H9 (cell line): ENCODE measurements around the gene KDM4C. TPM values are rescaled to one million over a fixed set of nuclear protein-coding genes. Genes with fewer than 3 reads are reported as not detected.
A peak's percentile ranks its signal among the peaks of the same experiment; 100 is the strongest.

Experiments used
- DNase-seq: peaks from one replicate; pipeline ENCODE4 v3.0.0-alpha.2; 2017
- H2AFZ ChIP-seq: one replicate; pipeline ENCODE4 v1.6.1; 2013; ENCODE audit warnings: mild to moderate bottlenecking, low read length, control low read depth, moderate library complexity
- H2AK5ac ChIP-seq: 2 replicates; pipeline ENCODE4 v1.6.1; 2013; ENCODE audit warnings: low read length, control low read depth, mixed read lengths; ENCODE audit not compliant: insufficient read length
- H2BK120ac ChIP-seq: one replicate; pipeline ENCODE4 v1.6.1; 2013; ENCODE audit warnings: low read depth, mild to moderate bottlenecking, low read length, control low read depth, inconsistent platforms; ENCODE audit not compliant: poor library complexity, severe bottlenecking
- H2BK12ac ChIP-seq: 2 replicates; pipeline ENCODE4 v1.6.1; 2013; ENCODE audit warnings: low read length, control low read depth, mixed read lengths, low read depth; ENCODE audit not compliant: insufficient read length
- H2BK15ac ChIP-seq: 2 replicates; pipeline ENCODE4 v1.6.1; 2013; ENCODE audit warnings: low read depth, low read length, control low read depth
- H2BK20ac ChIP-seq: one replicate; pipeline ENCODE4 v1.6.1; 2013; ENCODE audit warnings: low read depth, mild to moderate bottlenecking, low read length, control low read depth, inconsistent platforms; ENCODE audit not compliant: poor library complexity, severe bottlenecking
- H2BK5ac ChIP-seq: 2 replicates; pipeline ENCODE4 v1.6.1; 2013; ENCODE audit warnings: low read length, control low read depth, mixed read lengths; ENCODE audit not compliant: insufficient read length
- H3K14ac ChIP-seq: 2 replicates; pipeline ENCODE4 v1.6.1; 2013; ENCODE audit warnings: low read length, control low read depth; ENCODE audit not compliant: insufficient read depth
- H3K18ac ChIP-seq: 2 replicates; pipeline ENCODE4 v1.6.1; 2013; ENCODE audit warnings: low read depth, mild to moderate bottlenecking, mixed read lengths, low read length, control low read depth; ENCODE audit not compliant: insufficient read length
- H3K23ac ChIP-seq: 2 replicates; pipeline ENCODE4 v1.6.1; 2013; ENCODE audit warnings: low read length, control low read depth, mixed read lengths, low read depth; ENCODE audit not compliant: insufficient read length
- H3K23me2 ChIP-seq: 2 replicates; pipeline ENCODE4 v1.6.1; 2013; ENCODE audit warnings: low read depth, mild to moderate bottlenecking, mixed read lengths, low read length, control low read depth; ENCODE audit not compliant: insufficient read length, poor library complexity, severe bottlenecking
- H3K27ac ChIP-seq: 2 replicates; pipeline ENCODE4 v1.5.1; 2013; ENCODE audit warnings: low read length, control low read depth, mixed read lengths, low read depth; ENCODE audit not compliant: insufficient read length
- H3K27me3 ChIP-seq: 2 replicates; pipeline ENCODE4 v1.6.1; 2013; ENCODE audit warnings: low read length, control low read depth, inconsistent platforms; ENCODE audit not compliant: insufficient read depth
- H3K4ac ChIP-seq: 2 replicates; pipeline ENCODE4 v1.6.1; 2013; ENCODE audit warnings: low read depth, mild to moderate bottlenecking, control low read depth, inconsistent platforms, low read length, moderate library complexity
- H3K4me1 ChIP-seq: 2 replicates; pipeline ENCODE4 v1.6.1; 2013; ENCODE audit warnings: low read length, control low read depth, inconsistent platforms; ENCODE audit not compliant: insufficient read depth
- H3K4me2 ChIP-seq: 2 replicates; pipeline ENCODE4 v1.6.1; 2013; ENCODE audit warnings: low read length, control low read depth, mixed read lengths; ENCODE audit not compliant: insufficient read length, insufficient read depth
- H3K56ac ChIP-seq: 2 replicates; pipeline ENCODE4 v1.6.1; 2013; ENCODE audit warnings: low read depth, mild to moderate bottlenecking, mixed read lengths, low read length, control low read depth; ENCODE audit not compliant: insufficient read length
- H3K79me1 ChIP-seq: 2 replicates; pipeline ENCODE4 v1.6.1; 2013; ENCODE audit warnings: low read depth, mild to moderate bottlenecking, moderate library complexity, low read length, control low read depth, inconsistent platforms; ENCODE audit not compliant: insufficient read depth, poor library complexity, severe bottlenecking
- H3K79me2 ChIP-seq: 2 replicates; pipeline ENCODE4 v1.6.1; 2013; ENCODE audit warnings: low read length, control low read depth, inconsistent platforms; ENCODE audit not compliant: insufficient read depth
- H3K9ac ChIP-seq: 2 replicates; pipeline ENCODE4 v1.6.1; 2013; ENCODE audit warnings: low read length, control low read depth, mixed read lengths; ENCODE audit not compliant: insufficient read length; ENCODE audit errors: extremely low read depth
- H3K9me3 ChIP-seq: one replicate; pipeline ENCODE4 v1.6.1; 2013; ENCODE audit warnings: low read depth, low read length, inconsistent platforms; ENCODE audit not compliant: control insufficient read depth
- H3T11ph ChIP-seq: one replicate; pipeline ENCODE4 v1.6.1; 2013; ENCODE audit warnings: mild to moderate bottlenecking, low read length, control low read depth, inconsistent platforms
- H4K20me1 ChIP-seq: one replicate; pipeline ENCODE4 v1.6.1; 2013; ENCODE audit not compliant: control insufficient read depth, insufficient read length, insufficient read depth
- H4K5ac ChIP-seq: 2 replicates; pipeline ENCODE4 v1.6.1; 2013; ENCODE audit warnings: low read depth, mild to moderate bottlenecking, mixed read lengths, low read length, control low read depth; ENCODE audit not compliant: insufficient read length
- H4K8ac ChIP-seq: replicated peaks from 2 replicates; pipeline ENCODE4 v1.6.1; 2013; ENCODE audit warnings: low read length, control low read depth, mixed read lengths, low read depth; ENCODE audit not compliant: insufficient read length
- H4K91ac ChIP-seq: 2 replicates; pipeline ENCODE4 v1.6.1; 2013; ENCODE audit warnings: low read depth, mild to moderate bottlenecking, moderate library complexity, mixed read lengths, low read length, control low read depth; ENCODE audit not compliant: insufficient read length
- H3K27ac Mint-ChIP-seq, 3 experiments: 2 replicates in 2 of 3; 3 replicates in 1 of 3; pipeline ENCODE4 v1.8.0; 2020 to 2021; ENCODE audit warnings: mixed read lengths in 3 of 3, mild to moderate bottlenecking in 1 of 3, moderate library complexity in 1 of 3
- H3K27me3 Mint-ChIP-seq: 2 replicates; pipeline ENCODE4 v1.8.0; 2021; ENCODE audit warnings: low read depth, mild to moderate bottlenecking, moderate library complexity, mixed read lengths
- H3K36me3 Mint-ChIP-seq, 3 experiments: 2 replicates in 2 of 3; 3 replicates in 1 of 3; pipeline ENCODE4 v1.8.0; 2020 to 2021; ENCODE audit warnings: low read depth in 3 of 3, mixed read lengths in 3 of 3; ENCODE audit not compliant: insufficient read depth in 1 of 3
- H3K4me1 Mint-ChIP-seq, 2 experiments: 2 replicates each; pipeline ENCODE4 v1.8.0; 2020; ENCODE audit warnings: mixed read lengths in 2 of 2
- H3K4me3 Mint-ChIP-seq, 2 experiments: 2 replicates in 1 of 2; 3 replicates in 1 of 2; pipeline ENCODE4 v1.8.0; 2020 to 2021; ENCODE audit warnings: mild to moderate bottlenecking in 2 of 2, mixed read lengths in 2 of 2, moderate library complexity in 1 of 2
- H3K9me3 Mint-ChIP-seq, 2 experiments: 2 replicates in 1 of 2; 3 replicates in 1 of 2; pipeline ENCODE4 v1.8.0; 2020; ENCODE audit warnings: mild to moderate bottlenecking in 2 of 2, mixed read lengths in 2 of 2, moderate library complexity in 1 of 2
- CTCF ChIP-seq: fragments of 200-600 bp; sonication (generic); conservative IDR thresholded peaks from 3 replicates; pipeline ENCODE4 v1.8.0; 2021; ENCODE audit warnings: antibody characterized with exemption, mild to moderate bottlenecking
- WGBS: extraction: QIAGEN DNeasy Blood & Tissue Kit; methylation state at CpG from one replicate; pipeline ENCODE4 v1.1.7; 2013; ENCODE audit warnings: missing lambda C conversion rate, low lambda C conversion rate, mixed read lengths; ENCODE audit not compliant: insufficient read length; ENCODE audit errors: extremely low coverage; 5-methylcytosine and 5-hydroxymethylcytosine counted together
- total RNA-seq: library from RNA; stranded (reverse); gene quantifications from 2 replicates; pipeline ENCODE4 v1.2.1, GENCODE V29; 2021

KDM4C gene
- total RNA-seq, 1 experiment from 2014 or later = 24.0 TPM

- Histone ChIP-seq H2BK15ac (no peak overlapping the region), H3K23ac (no peak overlapping the region), H4K91ac (no peak overlapping the region), H3K9me3 (no peaks in the 10 kb centered on the region), H3K27me3 (no peaks in the 10 kb centered on the region), H2BK5ac (no peak overlapping the region), H3K56ac (no peak overlapping the region), H3K4me2 (peak overlapping the region; percentile 55), H3K18ac (no peak overlapping the region), H3K23me2 (peaks cover 6% of the 10 kb centered on the region), H3K27ac (no peak overlapping the region), H4K20me1 (no peaks in the 10 kb centered on the region), H2BK20ac (no peak overlapping the region), H3K79me2 (peaks cover 11% of the 10 kb centered on the region; the same call in 1 of the 2 replicates), H3K79me1 (no peaks in the 10 kb centered on the region), H4K8ac (no peak overlapping the region), H3K4me1 (peaks cover 2% of the 10 kb centered on the region; the same call in 1 of the 2 replicates), H3K14ac (no peak overlapping the region), H2BK12ac (no peak overlapping the region), H3K4ac (no peak overlapping the region), H3T11ph (no peak overlapping the region), H2BK120ac (no peak overlapping the region), H4K5ac (no peak overlapping the region), H2AK5ac (no peak overlapping the region), H3K9ac (no peak overlapping the region), H2AFZ (no peak overlapping the region)
- TF ChIP-seq CTCF = no peak
- H3K4me1 Mint-ChIP-seq = peaks cover 22 to 36% of the 10 kb centered on the region in 2 experiments
- peaks cover 0 to 3% of the 10 kb centered on the region in 2 experiments; a peak in 1 of 5 replicates for H3K9me3 Mint-ChIP-seq
- peak overlapping the region; percentile 94 to 99 for H3K4me3 Mint-ChIP-seq
- no peaks in the 10 kb centered on the region for H3K27me3 Mint-ChIP-seq
- WGBS = no CpG with 5 or more reads among the region's 35 CpGs
- H3K27ac Mint-ChIP-seq = no peak overlapping the region; a peak in 1 of 7 replicates
- no peak for DNase-seq
- peaks cover 0 to 3% (median 1%) of the 10 kb centered on the region in 3 experiments; a peak in 4 of 7 replicates for H3K36me3 Mint-ChIP-seq
Observed at GRCh38 chr9:6758248-6758497, 400 bp downstream of the KDM4C start.
